Adipose tissue (tissue), 3 donors: ENCODE data around the gene CAV1. TPM values are rescaled to one million over a fixed set of nuclear protein-coding genes. Genes with fewer than 3 reads are reported as not detected.

ENCODE experiments used
- H3K27ac ChIP-seq: one replicate; pipeline ENCODE4 v1.5.1; 2013; ENCODE audit warnings: low read depth, low read length
- WGBS, 3 donors: extraction: QIAGEN DNeasy Blood & Tissue Kit; methylation state at CpG; one replicate each; pipeline ENCODE4 v1.1.7; 2013; 5-methylcytosine and 5-hydroxymethylcytosine counted together
- polyA plus RNA-seq, 3 donors: library from polyadenylated mRNA; stranded (reverse); fragments of 200-250 nt; gene quantifications; one replicate each; pipeline ENCODE4 v1.2.3, GENCODE V29; 2013
- donor health status: healthy with polysubstance abuse.
- donor health status: Bipolar disorder and iron deficiency.
- donor health status: healthy.

Gene CAV1
- polyA plus RNA-seq, 3 donors, result 41.4 to 407 (median 203) TPM

- no peak overlapping the region for H3K27ac ChIP-seq
- 12 to 55% (median 15%) methylated on average over 2 of the region's 2 CpGs for WGBS, 3 donors
Observed at GRCh38 chr7:116588225-116588624, 63.4 kb downstream of the CAV1 start.

GRCh38 chr7:116588641-116589594 is 64.1 kb downstream of the CAV1 start:
- no peak overlapping the region for H3K27ac ChIP-seq

GRCh38 chr7:116591202-116592040 is 66.6 kb downstream of the CAV1 start:
- WGBS, 3 donors, result 26 to 34% (median 31%) methylated on average over 9 of the region's 9 CpGs

More at GRCh38 chr7:116588641-116589594, 64.1 kb downstream of the CAV1 start:
- 15 to 30% (median 18%) methylated on average over 4 of the region's 4 CpGs for WGBS, 3 donors

GRCh38 chr7:116592041-116592355 is 67.2 kb downstream of the CAV1 start:
- WGBS, 3 donors, result 2 to 18% (median 7%) methylated on average over 1 of the region's 1 CpG
- no peak overlapping the region for H3K27ac ChIP-seq

More at GRCh38 chr7:116591202-116592040, 66.6 kb downstream of the CAV1 start:
- no peak overlapping the region for H3K27ac ChIP-seq

- 14 to 38% (median 32%) methylated on average over 8 of the region's 8 CpGs for WGBS, 3 donors
- no peak overlapping the region for H3K27ac ChIP-seq
Observed at GRCh38 chr7:116592445-116592844, 67.6 kb downstream of the CAV1 start.

GRCh38 chr7:116593359-116594075 is 68.7 kb downstream of the CAV1 start:
- 68 to 74% (median 74%) methylated on average over 5 of the region's 5 CpGs for WGBS, 3 donors
- no peak overlapping the region for H3K27ac ChIP-seq

- no peak overlapping the region for H3K27ac ChIP-seq
- 89 to 98% (median 95%) methylated on average over 9 of the region's 9 CpGs for WGBS, 3 donors
Observed at GRCh38 chr7:116595063-116595462, 70.2 kb downstream of the CAV1 start.

- no peak overlapping the region for H3K27ac ChIP-seq
- 43 to 90% (median 87%) methylated on average over 6 of the region's 6 CpGs for WGBS, 3 donors
Observed at GRCh38 chr7:116597384-116597783, 72.5 kb downstream of the CAV1 start.

GRCh38 chr7:116598278-116598677 is 73.4 kb downstream of the CAV1 start:
- 86 to 96% (median 91%) methylated on average over 5 of the region's 5 CpGs for WGBS, 3 donors
- no peak overlapping the region for H3K27ac ChIP-seq

- H3K27ac ChIP-seq, result no peak overlapping the region
- 82 to 94% (median 88%) methylated on average over 3 of the region's 3 CpGs for WGBS, 3 donors
Observed at GRCh38 chr7:116598861-116599260, 74.0 kb downstream of the CAV1 start.

GRCh38 chr7:116601426-116601825 is 76.6 kb downstream of the CAV1 start:
- no peak overlapping the region for H3K27ac ChIP-seq
- WGBS, 3 donors, result 53 to 79% (median 67%) methylated on average over 2 of the region's 2 CpGs

GRCh38 chr7:116607299-116607698 is 82.5 kb downstream of the CAV1 start:
- 83 to 92% (median 87%) methylated on average over 2 of the region's 2 CpGs for WGBS, 3 donors
- no peak overlapping the region for H3K27ac ChIP-seq

GRCh38 chr7:116610210-116610609 is 85.4 kb downstream of the CAV1 start:
- H3K27ac ChIP-seq, result no peak overlapping the region
- WGBS, 3 donors, result 36 to 75% (median 42%) methylated on average over 2 of the region's 2 CpGs

- no peak overlapping the region for H3K27ac ChIP-seq
- 92 to 97% (median 94%) methylated on average over 2 of the region's 2 CpGs for WGBS, 3 donors
Observed at GRCh38 chr7:116610721-116611120, 85.9 kb downstream of the CAV1 start.

Other genes with a start within 250 kb of the CAV1 start
- 100 to 1,000 TPM in 1 of 3 donors, 10 to 100 TPM in 2; 27.2 to 205 (median 57.5) TPM for gene CAV2, start 25.3 kb upstream of the CAV1 start, polyA plus RNA-seq
- gene MET, start 147.2 kb downstream of the CAV1 start, polyA plus RNA-seq, result 1 to 10 TPM; 3.4 to 7.4 (median 5.3) TPM